CD14-positive monocyte (primary cell): Measurements from ENCODE around the gene PLIN1. TPM values are rescaled to one million over a fixed set of nuclear protein-coding genes. Genes with fewer than 3 reads are reported as not detected.

Experiments
- DNase-seq, 3 donors: peaks; one replicate each; pipeline ENCODE4 v3.0.0-alpha.2; 2011 to 2022
- H2AFZ ChIP-seq: 2 replicates; pipeline ENCODE4 v1.6.0; 2012; ENCODE audit warnings: mild to moderate bottlenecking, low read depth, low read length, inconsistent platforms; ENCODE audit not compliant: insufficient read depth, poor library complexity, severe bottlenecking
- H3K27ac ChIP-seq, 2 donors: 1 replicate in 1 of 2; 2 replicates in 1 of 2; pipeline ENCODE4 v1.5.1; 2012 to 2013; ENCODE audit warnings: low read length in 2 of 2, control low read depth in 1 of 2, inconsistent platforms in 1 of 2, low read depth in 1 of 2, mild to moderate bottlenecking in 1 of 2
- H3K27me3 ChIP-seq, 2 donors: one replicate each; pipeline versions ENCODE4 v1.6.0 to v1.6.1; 2011 to 2013; ENCODE audit warnings: low read length in 2 of 2; ENCODE audit not compliant: control insufficient read depth in 2 of 2, insufficient read depth in 2 of 2
- H3K36me3 ChIP-seq, 2 donors: replicated peaks in 1 of 2; 1 replicate in 1 of 2; 2 replicates in 1 of 2; pipeline versions ENCODE4 v1.5.1 to v1.6.1; 2012 to 2013; ENCODE audit warnings: low read length in 2 of 2, control low read depth in 1 of 2, inconsistent platforms in 1 of 2, mild to moderate bottlenecking in 1 of 2; ENCODE audit not compliant: insufficient read depth in 2 of 2, control insufficient read depth in 1 of 2
- H3K4me1 ChIP-seq, 2 donors: 1 replicate in 1 of 2; 2 replicates in 1 of 2; pipeline versions ENCODE4 v1.5.1 to v1.6.1; 2012 to 2013; ENCODE audit warnings: low read length in 2 of 2, control low read depth in 1 of 2, inconsistent platforms in 1 of 2, mild to moderate bottlenecking in 1 of 2, moderate library complexity in 1 of 2; ENCODE audit not compliant: insufficient read depth in 2 of 2, control insufficient read depth in 1 of 2
- H3K4me2 ChIP-seq: replicated peaks from 2 replicates; pipeline ENCODE3; 2012; ENCODE audit warnings: low read length, moderate library complexity, mild to moderate bottlenecking; ENCODE audit not compliant: poor library complexity, severe bottlenecking; ENCODE audit errors: extremely low read depth
- H3K4me3 ChIP-seq, 3 experiments: fragments of 200-600 bp in 1 of 3; sonication (generic) in 1 of 3; replicated peaks in 1 of 3; 1 replicate in 2 of 3; 2 replicates in 1 of 3; pipeline ENCODE4 v1.5.1; 2011 to 2013; ENCODE audit warnings: low read length in 3 of 3, mild to moderate bottlenecking in 3 of 3, control low read depth in 2 of 3, low read depth in 2 of 3, inconsistent platforms in 1 of 3, moderate library complexity in 1 of 3
- H3K79me2 ChIP-seq: 2 replicates; pipeline ENCODE4 v1.6.0; 2012; ENCODE audit warnings: mild to moderate bottlenecking, control low read depth, inconsistent platforms, low read length, moderate library complexity; ENCODE audit not compliant: insufficient read depth
- H3K9ac ChIP-seq: 2 replicates; pipeline ENCODE4 v1.6.0; 2017; ENCODE audit warnings: low read length, mild to moderate bottlenecking; ENCODE audit not compliant: insufficient read depth, poor library complexity, severe bottlenecking
- H3K9me3 ChIP-seq, 2 donors: replicated peaks in 1 of 2; 1 replicate in 1 of 2; 2 replicates in 1 of 2; pipeline versions ENCODE4 v1.5.1 to v1.6.1; 2012 to 2013; ENCODE audit warnings: low read length in 2 of 2, control low read depth in 1 of 2; ENCODE audit not compliant: control insufficient read depth in 1 of 2, insufficient read depth in 1 of 2
- H4K20me1 ChIP-seq: 2 replicates; pipeline ENCODE4 v1.6.0; 2012; ENCODE audit warnings: mild to moderate bottlenecking, low read length, control low read depth, moderate library complexity; ENCODE audit not compliant: insufficient read depth
- H3K27ac Mint-ChIP-seq, 7 donors: one replicate each; pipeline ENCODE4 v1.8.0; 2020; ENCODE audit warnings: mild to moderate bottlenecking in 7 of 7, mixed read lengths in 7 of 7, moderate library complexity in 6 of 7, inconsistent platforms in 2 of 7
- H3K27me3 Mint-ChIP-seq, 3 donors: one replicate each; pipeline ENCODE4 v1.8.0; 2021 to 2022; ENCODE audit warnings: low read depth in 3 of 3, mild to moderate bottlenecking in 3 of 3, mixed read lengths in 3 of 3, moderate library complexity in 3 of 3, inconsistent platforms in 1 of 3
- H3K36me3 Mint-ChIP-seq, 2 donors: one replicate each; pipeline ENCODE4 v1.8.0; 2020; ENCODE audit warnings: mixed read lengths in 2 of 2, inconsistent platforms in 1 of 2, mild to moderate bottlenecking in 1 of 2
- H3K4me1 Mint-ChIP-seq: one replicate; pipeline ENCODE4 v1.8.0; 2020; ENCODE audit warnings: mild to moderate bottlenecking, mixed read lengths
- H3K4me3 Mint-ChIP-seq, 2 donors: one replicate each; pipeline ENCODE4 v1.8.0; 2020; ENCODE audit warnings: mild to moderate bottlenecking in 2 of 2, mixed read lengths in 2 of 2, moderate library complexity in 1 of 2
- H3K9me3 Mint-ChIP-seq, 7 donors: one replicate each; pipeline ENCODE4 v1.8.0; 2020 to 2022; ENCODE audit warnings: mixed read lengths in 7 of 7, mild to moderate bottlenecking in 6 of 7, moderate library complexity in 6 of 7, inconsistent platforms in 2 of 7
- CTCF ChIP-seq: fragments of 200-600 bp; IDR thresholded peaks from one replicate; pipeline ENCODE4 v1.8.0; 2022; ENCODE audit warnings: antibody characterized with exemption, mild to moderate bottlenecking
- WGBS: methylation state at CpG from one replicate; pipeline ENCODE4 v1.1.5; 2013; ENCODE audit warnings: missing lambda C conversion rate; ENCODE audit not compliant: insufficient coverage; 5-methylcytosine and 5-hydroxymethylcytosine counted together
- intact Hi-C, 2 donors: fragments of 100-400 bp; cut with micrococcal nuclease; formaldehyde crosslinking; loops; one replicate each; pipeline versions ENCODE4 v1.15.0 to v1.15.1; 2023
- polyA plus RNA-seq, 3 donors: library from polyadenylated mRNA; depleted of rRNA in 1 of 3; unstranded in 2 of 3; stranded (reverse) in 1 of 3; fragments of 300-500 nt in 2 of 3; fragments of >200 nt in 1 of 3; fragmentation: Illumina TruSeq in 2 of 3; gene quantifications; 1 replicate in 2 of 3; 2 replicates in 1 of 3; pipeline ENCODE4 v1.2.3, GENCODE V29; 2012 to 2021

Gene PLIN1
- polyA plus RNA-seq, 3 donors, result 0.12 TPM; not detected in 2

- peaks cover 4% of the 10 kb centered on the region for H3K4me1 Mint-ChIP-seq
- Histone ChIP-seq H3K4me1 (peaks cover 6% of the 10 kb centered on the region in 2 donors), H3K27ac (no peak overlapping the region), H3K27me3 (peaks cover 5 to 16% of the 10 kb centered on the region in 2 donors), H3K4me2 (no peak overlapping the region), H4K20me1 (no peaks in the 10 kb centered on the region), H2AFZ (no peak overlapping the region), H3K9ac (no peak overlapping the region), H3K36me3 (no peaks in the 10 kb centered on the region), H3K4me3 (no peak overlapping the region), H3K9me3 (no peaks in the 10 kb centered on the region), H3K79me2 (no peaks in the 10 kb centered on the region)
- WGBS, result 95% methylated on average over 7 of the region's 9 CpGs
- H3K9me3 Mint-ChIP-seq, result peaks cover 0 to 6% (median 0%) of the 10 kb centered on the region in 7 donors
- peaks cover 12 to 18% (median 18%) of the 10 kb centered on the region in 3 donors for H3K27me3 Mint-ChIP-seq
- intact Hi-C loops, result no loop called here
- H3K36me3 Mint-ChIP-seq, result peaks cover 0 to 3% of the 10 kb centered on the region in 2 donors
- H3K27ac Mint-ChIP-seq, result no peak overlapping the region
- TF ChIP-seq CTCF, result no peak
- no peak overlapping the region for H3K4me3 Mint-ChIP-seq
- no peak for DNase-seq
Measured at GRCh38 chr15:89669309-89669865, 9.8 kb downstream of the PLIN1 start.

GRCh38 chr15:89668171-89668570 is 11.0 kb downstream of the PLIN1 start:
- no peak for TF ChIP-seq CTCF
- H3K9me3 Mint-ChIP-seq, result peaks cover 0 to 6% (median 0%) of the 10 kb centered on the region in 7 donors
- H3K27ac Mint-ChIP-seq, result no peak overlapping the region
- peaks cover 0 to 3% of the 10 kb centered on the region in 2 donors for H3K36me3 Mint-ChIP-seq
- H3K27ac ChIP-seq, result no peak overlapping the region
- DNase-seq, result no peak
- peaks cover 4% of the 10 kb centered on the region for H3K4me1 Mint-ChIP-seq
- peaks cover 5 to 17% of the 10 kb centered on the region in 2 donors for H3K27me3 ChIP-seq
- H3K79me2 ChIP-seq, result no peaks in the 10 kb centered on the region
- no peak overlapping the region for H3K4me2 ChIP-seq
- no peak overlapping the region for H3K9ac ChIP-seq
- no peak overlapping the region for H3K4me3 Mint-ChIP-seq
- intact Hi-C loops, result no loop called here
- no peaks in the 10 kb centered on the region for H3K9me3 ChIP-seq
- H4K20me1 ChIP-seq, result no peaks in the 10 kb centered on the region
- no peak overlapping the region for H2AFZ ChIP-seq
- peaks cover 6% of the 10 kb centered on the region in 2 donors for H3K4me1 ChIP-seq
- peaks cover 12 to 20% (median 18%) of the 10 kb centered on the region in 3 donors for H3K27me3 Mint-ChIP-seq
- H3K4me3 ChIP-seq, result no peak overlapping the region
- H3K36me3 ChIP-seq, result no peaks in the 10 kb centered on the region
- WGBS, result no CpG with 5 or more reads among the region's 3 CpGs
